Measurements from ENCODE around the gene RRBP1. TPM values are rescaled to one million over a fixed set of nuclear protein-coding genes. Genes with fewer than 3 reads are reported as not detected.

The RRBP1 gene
- total RNA-seq, 2 donors from 2014 or later = 112 to 148 TPM

- Histone ChIP-seq H3K27me3 (replicated peaks; ENCODE audit: insufficient read depth) (no peaks in the 10 kb centered on the region), H3K27ac (no peak overlapping the region), H3K4me1 (replicated peaks) (no peaks in the 10 kb centered on the region), H3K9me3 (no peaks in the 10 kb centered on the region), H3K36me3 (no peaks in the 10 kb centered on the region), H3K4me3 (no peak overlapping the region)
- intact Hi-C loops (cut with DNase I) = no loop called here
- no peak for DNase-seq (ENCODE audit: low spot score)
- TF ChIP-seq POLR2A (IDR thresholded peaks at IDR 0.05) = no peak
- WGBS = 75% methylated on average over 2 of the region's 2 CpGs
These were observed 16.3 kb downstream of the RRBP1 start for GRCh38 chr20:17665756-17666155.

DNA sequence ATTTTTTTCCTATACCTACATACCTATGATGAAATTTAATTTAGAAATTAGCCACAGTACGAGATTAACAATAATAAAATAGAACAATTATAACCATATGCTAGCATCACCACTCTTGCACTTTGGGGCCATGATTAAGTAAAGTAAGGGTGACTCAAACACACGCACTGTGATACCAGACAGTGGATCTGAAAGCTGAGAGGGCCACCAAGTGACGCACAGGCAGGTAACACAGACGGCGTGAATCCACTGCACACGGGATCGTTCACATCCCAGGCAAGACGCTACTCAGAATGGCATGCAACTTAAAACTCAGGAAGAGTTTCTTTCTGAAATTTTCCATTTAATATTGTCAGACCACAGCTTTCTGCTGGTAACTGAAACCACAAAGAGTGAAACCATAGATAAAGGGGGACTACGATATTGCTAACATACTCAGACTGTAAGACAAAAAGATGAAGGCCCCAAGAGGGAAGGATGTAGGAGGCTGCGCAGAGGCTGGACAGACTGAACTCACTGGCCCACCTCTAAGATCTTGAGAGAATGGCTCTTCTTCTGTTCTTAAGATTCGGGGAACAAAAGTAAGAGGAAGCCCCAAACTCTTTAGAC, 17.9 kb downstream of the RRBP1 start:
- intact Hi-C loops (cut with DNase I) = no loop called here
- Histone ChIP-seq H3K36me3 (no peaks in the 10 kb centered on the region), H3K27ac (no peak overlapping the region), H3K4me1 (replicated peaks) (no peaks in the 10 kb centered on the region), H3K9me3 (no peaks in the 10 kb centered on the region), H3K27me3 (replicated peaks; ENCODE audit: insufficient read depth) (no peaks in the 10 kb centered on the region), H3K4me3 (no peak overlapping the region)
- 79% methylated on average over 11 of the region's 11 CpGs for WGBS
- DNase-seq (ENCODE audit: low spot score) = no peak
- TF ChIP-seq POLR2A (IDR thresholded peaks at IDR 0.05) (no peak), POLR2AphosphoS5 (IDR thresholded peaks at IDR 0.05) (no peak)
- TF ChIP-seq, protein P1, sequence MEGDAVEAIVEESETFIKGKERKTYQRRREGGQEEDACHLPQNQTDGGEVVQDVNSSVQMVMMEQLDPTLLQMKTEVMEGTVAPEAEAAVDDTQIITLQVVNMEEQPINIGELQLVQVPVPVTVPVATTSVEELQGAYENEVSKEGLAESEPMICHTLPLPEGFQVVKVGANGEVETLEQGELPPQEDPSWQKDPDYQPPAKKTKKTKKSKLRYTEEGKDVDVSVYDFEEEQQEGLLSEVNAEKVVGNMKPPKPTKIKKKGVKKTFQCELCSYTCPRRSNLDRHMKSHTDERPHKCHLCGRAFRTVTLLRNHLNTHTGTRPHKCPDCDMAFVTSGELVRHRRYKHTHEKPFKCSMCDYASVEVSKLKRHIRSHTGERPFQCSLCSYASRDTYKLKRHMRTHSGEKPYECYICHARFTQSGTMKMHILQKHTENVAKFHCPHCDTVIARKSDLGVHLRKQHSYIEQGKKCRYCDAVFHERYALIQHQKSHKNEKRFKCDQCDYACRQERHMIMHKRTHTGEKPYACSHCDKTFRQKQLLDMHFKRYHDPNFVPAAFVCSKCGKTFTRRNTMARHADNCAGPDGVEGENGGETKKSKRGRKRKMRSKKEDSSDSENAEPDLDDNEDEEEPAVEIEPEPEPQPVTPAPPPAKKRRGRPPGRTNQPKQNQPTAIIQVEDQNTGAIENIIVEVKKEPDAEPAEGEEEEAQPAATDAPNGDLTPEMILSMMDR (IDR thresholded peaks at IDR 0.05) = no peak

- Histone ChIP-seq H3K4me1 (replicated peaks) (no peaks in the 10 kb centered on the region), H3K27me3 (replicated peaks; ENCODE audit: insufficient read depth) (no peaks in the 10 kb centered on the region), H3K27ac (no peak overlapping the region), H3K9me3 (no peaks in the 10 kb centered on the region), H3K4me3 (no peak overlapping the region), H3K36me3 (no peaks in the 10 kb centered on the region)
- no peak for TF ChIP-seq POLR2A (IDR thresholded peaks at IDR 0.05)
- no peak for DNase-seq (ENCODE audit: low spot score)
- 65% methylated on average over 5 of the region's 5 CpGs for WGBS
- intact Hi-C loops (cut with DNase I) = no loop called here
These were observed 18.6 kb downstream of the RRBP1 start for GRCh38 chr20:17663486-17663885.

GRCh38 chr20:17663040-17663399, 19.0 kb downstream of the RRBP1 start:
- H3K4me1 ChIP-seq (replicated peaks) = no peaks in the 10 kb centered on the region
- no peaks in the 10 kb centered on the region for H3K27me3 ChIP-seq (replicated peaks; ENCODE audit: insufficient read depth)
- no peak for DNase-seq (ENCODE audit: low spot score)
- intact Hi-C loops (cut with DNase I) = no loop called here
- H3K9me3 ChIP-seq = no peaks in the 10 kb centered on the region
- no peak overlapping the region for H3K27ac ChIP-seq
- no peaks in the 10 kb centered on the region for H3K36me3 ChIP-seq
- TF ChIP-seq POLR2A (IDR thresholded peaks at IDR 0.05) = no peak
- TF ChIP-seq, protein P1 (IDR thresholded peaks at IDR 0.05) = no peak
- no peak for TF ChIP-seq POLR2AphosphoS5 (IDR thresholded peaks at IDR 0.05)
- H3K4me3 ChIP-seq = no peak overlapping the region
- 92% methylated on average over 13 of the region's 13 CpGs for WGBS

GRCh38 chr20:17662333-17663039, 19.6 kb downstream of the RRBP1 start:
- Histone ChIP-seq H3K4me3 (no peak overlapping the region), H3K27me3 (replicated peaks; ENCODE audit: insufficient read depth) (no peaks in the 10 kb centered on the region), H3K27ac (no peak overlapping the region), H3K36me3 (no peaks in the 10 kb centered on the region), H3K9me3 (no peaks in the 10 kb centered on the region), H3K4me1 (replicated peaks) (no peaks in the 10 kb centered on the region)
- WGBS = 61% methylated on average over 10 of the region's 10 CpGs
- TF ChIP-seq POLR2A (IDR thresholded peaks at IDR 0.05) (no peak), POLR2AphosphoS5 (IDR thresholded peaks at IDR 0.05) (no peak)
- TF ChIP-seq, protein P1 (IDR thresholded peaks at IDR 0.05) = no peak
- DNase-seq (ENCODE audit: low spot score) = no peak
- intact Hi-C loops (cut with DNase I) = no loop called here
